Kidney (tissue), 14 donors: Measurements from ENCODE around the gene BNC1. TPM values are rescaled to one million over a fixed set of nuclear protein-coding genes. Genes with fewer than 3 reads are reported as not detected.

ENCODE experiments used
- DNase-seq, 5 donors: peaks; one replicate each; pipeline ENCODE4 v3.0.0-alpha.2; 2013 to 2020
- FAIRE-seq: peaks from 2 replicates; lab custom pipeline; 2012; peaks lifted over from hg19 to GRCh38; lab: Jason Lieb, UNC
- H3K27ac ChIP-seq, 2 donors: one replicate each; pipeline ENCODE4 v1.7.0; 2013; ENCODE audit warnings: low read depth in 2 of 2, low read length in 2 of 2, inconsistent platforms in 1 of 2
- H3K27me3 ChIP-seq: one replicate; pipeline ENCODE4 v1.7.1; 2013; ENCODE audit warnings: low read length, inconsistent platforms; ENCODE audit not compliant: control insufficient read depth, insufficient read depth
- H3K36me3 ChIP-seq, 3 donors: one replicate each; pipeline versions ENCODE4 v1.7.0 to v1.7.1; 2013; ENCODE audit warnings: low read length in 3 of 3, control low read depth in 1 of 3, inconsistent platforms in 1 of 3; ENCODE audit not compliant: insufficient read depth in 3 of 3, control insufficient read depth in 2 of 3
- H3K4me1 ChIP-seq, 3 donors: one replicate each; pipeline versions ENCODE4 v1.7.0 to v1.7.1; 2013; ENCODE audit warnings: low read length in 3 of 3, inconsistent platforms in 1 of 3, low read depth in 1 of 3; ENCODE audit not compliant: control insufficient read depth in 2 of 3, insufficient read depth in 2 of 3
- H3K4me3 ChIP-seq, 3 donors: one replicate each; pipeline versions ENCODE4 v1.7.0 to v1.8.1; 2013; ENCODE audit warnings: low read length in 3 of 3, control low read depth in 1 of 3, inconsistent platforms in 1 of 3
- H3K9ac ChIP-seq, 3 donors: one replicate each; pipeline versions ENCODE4 v1.7.0 to v1.7.1; 2013; ENCODE audit warnings: low read length in 3 of 3, control low read depth in 1 of 3, inconsistent platforms in 1 of 3
- H3K9me3 ChIP-seq, 3 donors: one replicate each; pipeline versions ENCODE4 v1.7.0 to v1.7.1; 2013; ENCODE audit warnings: low read length in 3 of 3, control low read depth in 1 of 3, inconsistent platforms in 1 of 3; ENCODE audit not compliant: control insufficient read depth in 2 of 3, insufficient read depth in 1 of 3
- CTCF ChIP-seq: IDR thresholded peaks from 3 replicates; pipeline ENCODE4 v1.5.1; 2012; ENCODE audit warnings: mild to moderate bottlenecking, moderate library complexity, borderline replicate concordance; ENCODE audit not compliant: insufficient read depth; ENCODE audit errors: extremely low read depth
- intact Hi-C: fragments of 100-400 bp; cut with DNase I; formaldehyde crosslinking; loops from one replicate; pipeline ENCODE4 v1.11.1; 2022
- polyA plus RNA-seq: library from polyadenylated mRNA; stranded (reverse); fragments of 350-450 nt; fragmentation: Illumina TruSeq; extraction: RNeasy Lipid Tissue Mini Kit (QIAGEN cat#74804); gene quantifications from one replicate; pipeline ENCODE4 v1.2.3, GENCODE V29; 2014; ENCODE audit warnings: low read depth, low replicate concordance; ENCODE audit not compliant: insufficient read depth
- total RNA-seq: library from RNA; stranded (reverse); fragmentation: NEBNext Ultra II Directional; extraction: Animal tissue kit (Norgen Biotek cat#: 25700); gene quantifications from one replicate; pipeline ENCODE4 v1.2.1, GENCODE V29; 2021
- donor health status: control.
- donor health status: control.
- donor health status: control.
- donor health status: control.
- donor health status: control.
- donor health status: DM: yes; HTN: yes; CAD: no.
- donor health status: Normal renal cell carcinoma (clear cell type).

BNC1 gene
- total and polyA plus RNA-seq, 2 donors from 2014 or later, result 0.38 TPM; not detected in 1

DNA sequence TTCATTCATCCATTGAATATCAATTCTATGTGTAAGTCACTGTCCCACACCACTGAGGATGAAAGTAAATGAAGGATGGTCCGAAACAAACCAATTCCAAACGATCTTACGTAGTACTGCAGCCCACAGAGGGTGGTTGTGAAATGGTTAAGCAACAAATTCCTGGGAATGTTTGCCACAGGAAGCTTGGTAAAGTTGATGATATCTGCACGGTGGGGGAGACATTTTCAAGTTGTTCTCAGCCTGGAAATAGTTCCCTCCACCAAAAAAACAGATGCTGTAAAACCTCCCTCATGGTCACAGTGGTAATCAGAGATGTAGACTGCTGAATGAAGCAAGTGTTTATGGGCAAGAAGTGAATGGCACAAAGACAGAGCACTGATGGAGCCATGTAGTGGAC lies 35.9 kb upstream of the BNC1 start:
- peaks cover 0 to 9% (median 0%) of the 10 kb centered on the region in 3 donors for H3K4me1 ChIP-seq
- DNase-seq (no peak), FAIRE-seq (no peak)
- intact Hi-C loops, result no loop called here
- H3K9ac ChIP-seq, result no peak overlapping the region
- H3K36me3 ChIP-seq, result no peaks in the 10 kb centered on the region
- H3K9me3 ChIP-seq, result peaks cover 0 to 5% (median 0%) of the 10 kb centered on the region in 3 donors
- no peaks in the 10 kb centered on the region for H3K27me3 ChIP-seq
- no peak overlapping the region for H3K27ac ChIP-seq
- TF ChIP-seq CTCF, result no peak
- H3K4me3 ChIP-seq, result no peak overlapping the region

DNA sequence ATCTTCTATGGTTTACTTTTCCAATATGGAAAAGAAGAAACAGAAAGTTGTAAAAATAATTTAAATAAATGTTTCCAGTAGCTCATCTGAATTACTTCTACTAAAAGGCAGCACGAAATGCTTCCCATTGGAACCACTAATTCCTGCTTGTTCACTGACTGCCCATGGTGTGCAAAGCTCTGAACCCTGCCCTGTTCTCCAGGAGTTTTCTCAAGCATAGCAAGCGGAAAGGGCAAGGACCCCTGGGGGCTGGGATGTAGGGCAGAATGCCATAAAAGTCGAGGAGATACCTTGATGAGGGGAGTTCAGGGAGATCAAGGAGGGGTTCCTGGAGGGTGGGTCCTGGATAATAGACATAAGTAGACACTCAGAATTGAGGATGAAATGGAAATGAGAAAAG lies 35.3 kb upstream of the BNC1 start:
- peaks cover 0 to 9% (median 0%) of the 10 kb centered on the region in 3 donors for H3K4me1 ChIP-seq
- peak in 1 of 5 donors; percentile 26 for DNase-seq
- intact Hi-C loops, result no loop called here
- no peak overlapping the region for H3K4me3 ChIP-seq
- H3K36me3 ChIP-seq, result no peaks in the 10 kb centered on the region
- no peak overlapping the region for H3K27ac ChIP-seq
- H3K9me3 ChIP-seq, result peaks cover 0 to 5% (median 0%) of the 10 kb centered on the region in 3 donors
- no peak overlapping the region for H3K9ac ChIP-seq
- no peak for TF ChIP-seq CTCF
- H3K27me3 ChIP-seq, result no peaks in the 10 kb centered on the region
- FAIRE-seq, result no peak

- intact Hi-C loops, result no loop called here
- Histone ChIP-seq H3K9ac (no peak overlapping the region), H3K36me3 (no peaks in the 10 kb centered on the region), H3K9me3 (peaks cover 0 to 5% (median 0%) of the 10 kb centered on the region in 3 donors), H3K4me1 (peaks cover 0 to 8% (median 0%) of the 10 kb centered on the region in 3 donors), H3K4me3 (no peak overlapping the region), H3K27ac (no peak overlapping the region), H3K27me3 (no peaks in the 10 kb centered on the region)
- DNase-seq (no peak), FAIRE-seq (no peak)
- TF ChIP-seq CTCF, result no peak
Observed at GRCh38 chr15:83318861-83319415, 34.5 kb upstream of the BNC1 start.

DNA sequence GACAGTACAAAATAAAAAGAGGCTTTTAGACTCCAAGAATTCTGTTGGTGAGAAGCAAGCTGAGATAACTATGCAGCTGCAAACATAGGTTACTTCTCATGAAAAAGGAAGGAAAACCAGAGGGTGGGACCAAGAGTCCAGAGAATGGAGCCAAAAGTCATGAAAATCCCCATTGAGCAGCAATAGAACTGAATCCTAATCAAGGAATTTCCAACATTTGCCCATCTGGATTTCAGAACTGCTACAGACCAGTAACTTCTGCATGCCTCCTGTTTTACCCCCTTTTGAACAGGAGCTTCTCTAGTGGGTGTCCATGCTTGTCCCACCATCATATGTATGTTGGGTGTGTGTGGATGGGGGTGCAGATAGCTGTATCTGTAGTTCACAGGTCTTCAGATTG lies 33.6 kb upstream of the BNC1 start:
- DNase-seq (no peak), FAIRE-seq (no peak)
- Histone ChIP-seq H3K9me3 (peaks cover 0 to 5% (median 0%) of the 10 kb centered on the region in 3 donors), H3K9ac (no peak overlapping the region), H3K4me1 (peaks cover 0 to under 1% (median 0%) of the 10 kb centered on the region in 3 donors), H3K27me3 (no peaks in the 10 kb centered on the region), H3K36me3 (no peaks in the 10 kb centered on the region), H3K27ac (no peak overlapping the region), H3K4me3 (no peak overlapping the region)
- intact Hi-C loops, result no loop called here
- TF ChIP-seq CTCF, result no peak
